ENCODE results near the gene WDR48. TPM values are rescaled to one million over a fixed set of nuclear protein-coding genes. Genes with fewer than 3 reads are reported as not detected.

WDR48 gene
- total and polyA plus RNA-seq, 9 of the 15 experiments (the other 6 are each of a cell fraction or from before 2014, with no cell fraction given): 26.6 to 70.6 (median 48.0) TPM

GRCh38 chr3:39051649-39052561 lies at the start of gene WDR48, which contains the start of gene SCN11A (continued):
- TF ChIP-seq ZNF277 (CRISPR knock-in tag; IDR thresholded peaks at IDR 0.05; ENCODE audit: borderline replicate concordance): no peak
- TF ChIP-seq, protein P1, sequence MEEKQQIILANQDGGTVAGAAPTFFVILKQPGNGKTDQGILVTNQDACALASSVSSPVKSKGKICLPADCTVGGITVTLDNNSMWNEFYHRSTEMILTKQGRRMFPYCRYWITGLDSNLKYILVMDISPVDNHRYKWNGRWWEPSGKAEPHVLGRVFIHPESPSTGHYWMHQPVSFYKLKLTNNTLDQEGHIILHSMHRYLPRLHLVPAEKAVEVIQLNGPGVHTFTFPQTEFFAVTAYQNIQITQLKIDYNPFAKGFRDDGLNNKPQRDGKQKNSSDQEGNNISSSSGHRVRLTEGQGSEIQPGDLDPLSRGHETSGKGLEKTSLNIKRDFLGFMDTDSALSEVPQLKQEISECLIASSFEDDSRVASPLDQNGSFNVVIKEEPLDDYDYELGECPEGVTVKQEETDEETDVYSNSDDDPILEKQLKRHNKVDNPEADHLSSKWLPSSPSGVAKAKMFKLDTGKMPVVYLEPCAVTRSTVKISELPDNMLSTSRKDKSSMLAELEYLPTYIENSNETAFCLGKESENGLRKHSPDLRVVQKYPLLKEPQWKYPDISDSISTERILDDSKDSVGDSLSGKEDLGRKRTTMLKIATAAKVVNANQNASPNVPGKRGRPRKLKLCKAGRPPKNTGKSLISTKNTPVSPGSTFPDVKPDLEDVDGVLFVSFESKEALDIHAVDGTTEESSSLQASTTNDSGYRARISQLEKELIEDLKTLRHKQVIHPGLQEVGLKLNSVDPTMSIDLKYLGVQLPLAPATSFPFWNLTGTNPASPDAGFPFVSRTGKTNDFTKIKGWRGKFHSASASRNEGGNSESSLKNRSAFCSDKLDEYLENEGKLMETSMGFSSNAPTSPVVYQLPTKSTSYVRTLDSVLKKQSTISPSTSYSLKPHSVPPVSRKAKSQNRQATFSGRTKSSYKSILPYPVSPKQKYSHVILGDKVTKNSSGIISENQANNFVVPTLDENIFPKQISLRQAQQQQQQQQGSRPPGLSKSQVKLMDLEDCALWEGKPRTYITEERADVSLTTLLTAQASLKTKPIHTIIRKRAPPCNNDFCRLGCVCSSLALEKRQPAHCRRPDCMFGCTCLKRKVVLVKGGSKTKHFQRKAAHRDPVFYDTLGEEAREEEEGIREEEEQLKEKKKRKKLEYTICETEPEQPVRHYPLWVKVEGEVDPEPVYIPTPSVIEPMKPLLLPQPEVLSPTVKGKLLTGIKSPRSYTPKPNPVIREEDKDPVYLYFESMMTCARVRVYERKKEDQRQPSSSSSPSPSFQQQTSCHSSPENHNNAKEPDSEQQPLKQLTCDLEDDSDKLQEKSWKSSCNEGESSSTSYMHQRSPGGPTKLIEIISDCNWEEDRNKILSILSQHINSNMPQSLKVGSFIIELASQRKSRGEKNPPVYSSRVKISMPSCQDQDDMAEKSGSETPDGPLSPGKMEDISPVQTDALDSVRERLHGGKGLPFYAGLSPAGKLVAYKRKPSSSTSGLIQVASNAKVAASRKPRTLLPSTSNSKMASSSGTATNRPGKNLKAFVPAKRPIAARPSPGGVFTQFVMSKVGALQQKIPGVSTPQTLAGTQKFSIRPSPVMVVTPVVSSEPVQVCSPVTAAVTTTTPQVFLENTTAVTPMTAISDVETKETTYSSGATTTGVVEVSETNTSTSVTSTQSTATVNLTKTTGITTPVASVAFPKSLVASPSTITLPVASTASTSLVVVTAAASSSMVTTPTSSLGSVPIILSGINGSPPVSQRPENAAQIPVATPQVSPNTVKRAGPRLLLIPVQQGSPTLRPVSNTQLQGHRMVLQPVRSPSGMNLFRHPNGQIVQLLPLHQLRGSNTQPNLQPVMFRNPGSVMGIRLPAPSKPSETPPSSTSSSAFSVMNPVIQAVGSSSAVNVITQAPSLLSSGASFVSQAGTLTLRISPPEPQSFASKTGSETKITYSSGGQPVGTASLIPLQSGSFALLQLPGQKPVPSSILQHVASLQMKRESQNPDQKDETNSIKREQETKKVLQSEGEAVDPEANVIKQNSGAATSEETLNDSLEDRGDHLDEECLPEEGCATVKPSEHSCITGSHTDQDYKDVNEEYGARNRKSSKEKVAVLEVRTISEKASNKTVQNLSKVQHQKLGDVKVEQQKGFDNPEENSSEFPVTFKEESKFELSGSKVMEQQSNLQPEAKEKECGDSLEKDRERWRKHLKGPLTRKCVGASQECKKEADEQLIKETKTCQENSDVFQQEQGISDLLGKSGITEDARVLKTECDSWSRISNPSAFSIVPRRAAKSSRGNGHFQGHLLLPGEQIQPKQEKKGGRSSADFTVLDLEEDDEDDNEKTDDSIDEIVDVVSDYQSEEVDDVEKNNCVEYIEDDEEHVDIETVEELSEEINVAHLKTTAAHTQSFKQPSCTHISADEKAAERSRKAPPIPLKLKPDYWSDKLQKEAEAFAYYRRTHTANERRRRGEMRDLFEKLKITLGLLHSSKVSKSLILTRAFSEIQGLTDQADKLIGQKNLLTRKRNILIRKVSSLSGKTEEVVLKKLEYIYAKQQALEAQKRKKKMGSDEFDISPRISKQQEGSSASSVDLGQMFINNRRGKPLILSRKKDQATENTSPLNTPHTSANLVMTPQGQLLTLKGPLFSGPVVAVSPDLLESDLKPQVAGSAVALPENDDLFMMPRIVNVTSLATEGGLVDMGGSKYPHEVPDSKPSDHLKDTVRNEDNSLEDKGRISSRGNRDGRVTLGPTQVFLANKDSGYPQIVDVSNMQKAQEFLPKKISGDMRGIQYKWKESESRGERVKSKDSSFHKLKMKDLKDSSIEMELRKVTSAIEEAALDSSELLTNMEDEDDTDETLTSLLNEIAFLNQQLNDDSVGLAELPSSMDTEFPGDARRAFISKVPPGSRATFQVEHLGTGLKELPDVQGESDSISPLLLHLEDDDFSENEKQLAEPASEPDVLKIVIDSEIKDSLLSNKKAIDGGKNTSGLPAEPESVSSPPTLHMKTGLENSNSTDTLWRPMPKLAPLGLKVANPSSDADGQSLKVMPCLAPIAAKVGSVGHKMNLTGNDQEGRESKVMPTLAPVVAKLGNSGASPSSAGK (IDR thresholded peaks at IDR 0.05): peak; percentile 71
- TF ChIP-seq NBN (IDR thresholded peaks at IDR 0.05; ENCODE audit: low read depth): peak; percentile 70
- no peak for TF ChIP-seq KDM2B (CRISPR knock-in tag; IDR thresholded peaks at IDR 0.05)
- no peak for TF ChIP-seq IRF1 (CRISPR knock-in tag; IDR thresholded peaks at IDR 0.05; ENCODE audit: borderline replicate concordance)
- TF ChIP-seq RB1 (IDR thresholded peaks at IDR 0.05; ENCODE audit: low read depth): peak; percentile 81; the same call in 1 of the 2 replicates
- TF ChIP-seq NCOA6 (IDR thresholded peaks at IDR 0.05): no peak
- TF ChIP-seq PML (IDR thresholded peaks at IDR 0.05; ENCODE audit: low read length): peak; percentile 78
- TF ChIP-seq FOXA1 (IDR thresholded peaks at IDR 0.05; ENCODE audit: borderline replicate concordance): peak; percentile 71; the same call in 1 of the 2 replicates
- TF ChIP-seq ZNF778 (CRISPR knock-in tag; IDR thresholded peaks at IDR 0.05): no peak
- peak; percentile 45 for TF ChIP-seq CEBPB (tag; IDR thresholded peaks at IDR 0.05)
- no peak for TF ChIP-seq TCF7L2 (IDR thresholded peaks at IDR 0.05; ENCODE audit: low read depth, low read length)
- TF ChIP-seq ZNF717 (CRISPR knock-in tag; IDR thresholded peaks at IDR 0.05): 0 out of 2 replicates have a peak, but pooled peaks have one; percentile 29
